NCI-H1417 treated with DMSO at 0.1 percent for 48 hours (cell line): ENCODE measurements around the gene TPK1.

Source experiments
- DNase-seq: peaks from one replicate; lab custom pipeline; 2025; lab: John Stamatoyannopoulos, UW

TPK1 gene

GRCh38 chr7:144723301-144723700 lies 112.6 kb downstream of the TPK1 start:
- no peak for DNase-seq

GRCh38 chr7:144720710-144721109 lies 115.1 kb downstream of the TPK1 start:
- DNase-seq: no peak

- no peak for DNase-seq
Measured at GRCh38 chr7:144720149-144720548, 115.7 kb downstream of the TPK1 start.

- no peak for DNase-seq
Measured at GRCh38 chr7:144717720-144718119, 118.1 kb downstream of the TPK1 start.

- no peak for DNase-seq
Measured at GRCh38 chr7:144713850-144714249, 122.0 kb downstream of the TPK1 start.

GRCh38 chr7:144710791-144711190 lies 125.1 kb downstream of the TPK1 start:
- no peak for DNase-seq

- DNase-seq: no peak
Measured at GRCh38 chr7:144709066-144709465, 126.8 kb downstream of the TPK1 start.

GRCh38 chr7:144691240-144691639 lies 144.6 kb downstream of the TPK1 start:
- no peak for DNase-seq

GRCh38 chr7:144682581-144683280 lies 153.1 kb downstream of the TPK1 start:
- DNase-seq: no peak

GRCh38 chr7:144676492-144676891 lies 159.4 kb downstream of the TPK1 start:
- DNase-seq: no peak

- no peak for DNase-seq
Measured at GRCh38 chr7:144674550-144674949, 161.3 kb downstream of the TPK1 start.

- no peak for DNase-seq
Measured at GRCh38 chr7:144672869-144673268, 163.0 kb downstream of the TPK1 start.

GRCh38 chr7:144671429-144671828 lies 164.4 kb downstream of the TPK1 start:
- no peak for DNase-seq

GRCh38 chr7:144670218-144670617 lies 165.6 kb downstream of the TPK1 start:
- no peak for DNase-seq

GRCh38 chr7:144668503-144668902 lies 167.3 kb downstream of the TPK1 start:
- no peak for DNase-seq

GRCh38 chr7:144665689-144666381 lies 170.0 kb downstream of the TPK1 start:
- no peak for DNase-seq

- no peak for DNase-seq
Measured at GRCh38 chr7:144659211-144659610, 176.6 kb downstream of the TPK1 start.

GRCh38 chr7:144656965-144657517 lies 178.8 kb downstream of the TPK1 start:
- no peak for DNase-seq

- no peak for DNase-seq
Measured at GRCh38 chr7:144653449-144653848, 182.4 kb downstream of the TPK1 start.

- no peak for DNase-seq
Measured at GRCh38 chr7:144650439-144650838, 185.4 kb downstream of the TPK1 start.

GRCh38 chr7:144649120-144649519 lies 186.7 kb downstream of the TPK1 start:
- no peak for DNase-seq

- DNase-seq: no peak
Measured at GRCh38 chr7:144641389-144642044, 194.3 kb downstream of the TPK1 start.

- DNase-seq: no peak
Measured at GRCh38 chr7:144632724-144633123, 203.1 kb downstream of the TPK1 start.
